ENCODE data around the gene RNF214.

GRCh38 chr11:117230999-117231841 is 1.3 kb upstream of the RNF214 start:
- no peak for TF ChIP-seq CTCF (IDR thresholded peaks at IDR 0.05)
- no peak for TF ChIP-seq POLR2A (IDR thresholded peaks at IDR 0.05)

Data from esophagus squamous epithelium (tissue), 4 donors.